HG03095 (cell line): ENCODE results near the gene DPYD.

ENCODE experiments used
- ATAC-seq: cut with Tn5 transposase; IDR thresholded peaks from one replicate; pipeline ENCODE4 v1.9.1; 2021; ENCODE audit warnings: moderate library complexity; ENCODE audit not compliant: unreplicated experiment

The DPYD gene

DNA sequence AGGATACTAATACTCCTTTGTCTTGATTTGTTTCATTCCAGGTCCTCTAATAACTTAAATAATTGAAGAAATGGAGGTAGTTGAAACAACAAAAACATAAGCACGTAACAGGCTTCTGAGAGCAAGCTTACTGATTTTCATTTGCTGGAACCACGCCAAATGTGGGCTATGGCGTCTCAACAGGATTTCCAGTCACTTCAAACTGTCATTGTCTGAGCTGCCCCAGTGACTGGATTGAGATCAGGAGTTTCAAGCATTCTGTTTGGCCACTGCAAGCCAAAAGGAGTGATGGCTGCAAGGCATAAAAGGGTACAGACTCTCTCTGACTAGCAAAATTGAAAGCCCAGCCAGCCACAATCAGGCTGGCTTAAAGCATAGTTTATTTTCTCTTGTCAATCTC lies 289.9 kb downstream of the DPYD start:
- no peak for ATAC-seq

DNA sequence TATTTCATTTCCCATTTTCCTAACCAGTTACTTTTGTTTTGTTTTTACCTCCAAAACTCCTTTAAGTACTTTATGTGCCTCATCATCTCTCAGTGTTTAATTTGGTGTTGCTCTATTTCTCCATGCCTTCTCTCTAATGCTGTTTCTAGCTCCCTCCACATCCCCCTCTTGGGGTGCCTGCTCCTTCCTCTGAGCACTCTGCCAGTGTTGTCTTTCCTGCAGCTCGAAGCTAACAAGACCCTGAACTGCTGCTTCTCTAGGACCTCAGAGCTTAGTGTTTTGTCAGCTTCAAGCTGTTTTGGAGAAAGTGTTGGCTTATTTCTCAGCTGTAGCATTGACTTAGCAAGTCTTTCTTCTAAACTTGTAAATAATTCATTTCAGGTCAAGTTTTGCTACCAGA lies 290.6 kb downstream of the DPYD start:
- ATAC-seq, result no peak

DNA sequence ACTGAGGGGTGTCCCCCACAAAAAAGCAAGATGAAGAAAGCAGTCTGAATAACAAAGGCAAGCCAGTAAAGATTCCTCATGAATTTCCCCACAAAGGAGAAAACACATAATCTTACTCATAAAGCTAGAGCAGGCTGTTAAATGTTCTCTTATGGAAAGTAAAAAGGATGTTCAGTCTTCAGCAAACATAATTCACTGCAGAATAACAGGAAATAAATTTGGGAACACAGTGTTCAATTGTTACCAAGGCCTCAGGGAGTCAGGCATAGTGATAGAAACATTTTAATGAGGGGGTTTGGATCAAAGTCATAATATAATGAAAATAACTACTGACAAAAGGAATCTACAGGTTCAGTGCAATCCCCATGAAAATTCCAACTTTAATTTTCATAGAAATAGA lies 297.6 kb downstream of the DPYD start:
- no peak for ATAC-seq

GRCh38 chr1:97621955-97622354 lies 298.9 kb downstream of the DPYD start:
- no peak for ATAC-seq

- ATAC-seq, result no peak
Observed at GRCh38 chr1:97619706-97620105, 301.1 kb downstream of the DPYD start.

GRCh38 chr1:97610748-97611147 lies 310.1 kb downstream of the DPYD start:
- ATAC-seq, result no peak

DNA sequence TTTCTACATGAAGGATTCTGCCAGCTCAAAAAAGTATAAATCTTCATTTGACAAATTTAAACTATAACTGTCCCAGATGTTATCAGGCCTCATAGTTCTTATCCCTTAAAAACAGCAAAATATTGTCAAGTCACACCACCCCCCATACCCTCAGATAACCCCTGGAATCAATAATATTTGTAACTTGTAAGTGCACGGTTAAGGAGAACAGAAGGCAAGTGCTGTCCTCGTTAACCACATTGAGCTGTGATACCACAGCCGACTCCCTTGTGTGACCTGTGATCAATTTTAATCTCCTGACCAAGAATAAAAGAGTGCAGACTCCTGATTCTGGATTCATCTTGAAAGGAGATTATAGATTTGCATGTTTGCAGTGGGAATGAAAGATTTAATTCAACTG lies 310.7 kb downstream of the DPYD start:
- ATAC-seq, result no peak

- no peak for ATAC-seq
Observed at GRCh38 chr1:97608272-97608671, 312.6 kb downstream of the DPYD start.

DNA sequence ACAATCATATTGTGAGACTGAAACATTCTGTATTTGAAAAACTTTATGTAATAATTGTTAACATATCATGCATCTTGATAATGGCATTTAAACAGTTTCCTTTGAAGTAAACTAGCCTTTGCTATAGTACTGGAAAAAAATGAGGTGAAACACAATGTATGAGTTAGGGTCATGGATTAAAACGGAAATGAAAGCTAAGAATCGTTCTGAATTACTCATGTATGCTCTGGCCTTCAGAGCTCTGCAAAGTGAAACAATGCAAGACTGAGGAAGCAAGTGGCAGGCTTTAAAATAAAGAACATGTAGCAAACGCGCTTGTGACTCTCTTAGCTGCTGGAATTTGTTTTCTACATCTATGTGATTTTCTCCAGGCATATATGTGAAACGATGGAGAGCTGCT lies 317.1 kb downstream of the DPYD start:
- no peak for ATAC-seq

GRCh38 chr1:97603218-97603617 lies 317.6 kb downstream of the DPYD start:
- ATAC-seq, result no peak

DNA sequence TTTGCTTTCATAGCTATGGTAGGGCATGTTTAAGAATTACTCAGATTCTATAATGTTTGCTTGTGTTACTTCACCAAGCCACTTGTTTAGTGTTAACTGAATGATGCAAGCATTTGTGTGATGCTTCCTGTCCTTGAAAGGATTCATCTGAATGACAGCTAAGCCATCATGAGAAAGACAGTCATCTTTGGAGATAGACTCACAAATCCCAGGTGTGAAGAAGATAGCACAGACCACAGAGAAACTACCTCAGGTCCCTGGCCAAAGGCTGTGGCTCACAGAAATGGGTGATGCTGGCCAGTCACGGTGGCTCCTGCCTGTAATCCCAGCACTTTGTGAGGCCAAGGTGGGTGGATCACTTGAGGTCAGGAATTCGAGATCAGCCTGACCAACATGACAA lies 321.4 kb downstream of the DPYD start:
- no peak for ATAC-seq

DNA sequence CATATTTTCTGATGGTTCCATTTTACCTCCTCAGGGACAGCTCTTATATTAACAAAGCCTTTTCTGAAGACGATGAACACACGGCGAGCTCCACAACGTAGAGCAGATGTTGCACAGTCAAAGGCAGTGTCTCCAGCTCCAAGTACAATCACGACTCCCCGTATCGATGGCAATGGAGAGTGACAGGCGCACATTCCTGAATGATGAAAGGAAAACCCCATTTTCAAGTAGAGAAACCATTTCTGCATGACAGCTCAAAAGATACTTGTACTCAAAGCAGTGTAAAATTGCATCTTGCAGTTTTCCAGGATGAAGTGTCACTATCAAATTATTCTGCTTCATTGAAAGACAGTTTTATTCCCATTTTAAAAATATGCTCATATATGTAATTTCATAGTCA lies 327.6 kb downstream of the DPYD start:
- ATAC-seq, result no peak

DNA sequence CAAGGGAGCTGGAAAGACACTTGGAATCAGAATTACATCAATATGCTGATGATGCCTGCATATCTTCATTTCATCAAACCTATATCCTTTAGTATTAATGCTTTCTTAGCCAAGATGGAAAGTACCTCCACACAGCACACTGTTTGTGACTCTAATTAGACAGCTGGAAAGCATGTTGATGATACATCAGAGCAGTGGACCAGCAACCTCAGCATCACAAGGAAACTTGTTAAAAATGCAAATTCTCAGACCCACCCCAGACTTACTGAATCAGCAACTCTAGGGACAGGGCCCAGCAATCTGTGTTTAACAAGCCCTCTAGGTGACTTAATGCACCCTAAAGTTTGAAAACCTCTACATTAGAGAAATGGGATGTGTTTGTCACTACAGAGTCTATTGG lies 332.1 kb downstream of the DPYD start:
- no peak for ATAC-seq

DNA sequence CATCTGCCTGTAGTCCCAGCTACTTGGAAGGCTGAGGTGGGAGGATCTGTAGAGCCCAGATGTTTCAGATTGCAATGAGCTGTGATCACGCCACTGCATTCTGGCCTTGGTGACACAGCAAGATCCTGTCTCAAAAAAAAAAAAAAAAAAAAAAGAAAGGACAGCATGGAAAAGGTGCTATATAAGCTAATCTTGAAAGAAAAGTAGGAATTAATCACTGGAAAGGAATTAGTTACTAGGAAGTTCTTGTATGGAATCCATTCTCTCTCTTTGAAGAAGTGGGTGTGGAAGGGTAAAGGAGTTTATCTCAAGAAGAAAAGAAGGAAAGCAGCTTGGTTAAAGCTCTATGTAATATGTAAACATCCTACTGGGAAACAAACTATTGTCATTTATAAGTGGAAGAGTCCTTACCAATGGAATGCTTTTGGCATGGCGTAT lies 339.2 kb downstream of the DPYD start:
- ATAC-seq, result no peak

GRCh38 chr1:97577613-97578012 lies 343.2 kb downstream of the DPYD start:
- ATAC-seq, result no peak

GRCh38 chr1:97573553-97573952 lies 347.3 kb downstream of the DPYD start:
- no peak for ATAC-seq

DNA sequence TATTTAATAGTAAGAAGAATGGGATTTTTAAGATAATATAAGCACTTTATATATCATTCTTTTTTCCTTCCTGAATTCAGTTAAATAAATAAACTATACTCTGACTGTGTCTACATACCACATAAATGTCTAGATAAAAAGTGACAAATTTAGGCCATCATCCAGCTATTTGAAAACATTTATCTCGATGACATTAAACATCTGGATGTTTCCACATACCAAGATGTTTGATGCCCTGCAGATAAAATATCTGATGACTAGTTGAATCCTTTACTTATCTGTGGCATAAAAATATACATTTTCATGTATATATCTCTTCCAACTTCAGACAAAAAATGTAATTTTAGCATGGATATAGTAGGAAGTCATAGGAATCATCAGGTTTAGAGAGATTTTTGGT lies 348.3 kb downstream of the DPYD start:
- ATAC-seq, result no peak

- no peak for ATAC-seq
Observed at GRCh38 chr1:97571760-97572159, 349.1 kb downstream of the DPYD start.

- no peak for ATAC-seq
Observed at GRCh38 chr1:97570691-97571090, 350.1 kb downstream of the DPYD start.

DNA sequence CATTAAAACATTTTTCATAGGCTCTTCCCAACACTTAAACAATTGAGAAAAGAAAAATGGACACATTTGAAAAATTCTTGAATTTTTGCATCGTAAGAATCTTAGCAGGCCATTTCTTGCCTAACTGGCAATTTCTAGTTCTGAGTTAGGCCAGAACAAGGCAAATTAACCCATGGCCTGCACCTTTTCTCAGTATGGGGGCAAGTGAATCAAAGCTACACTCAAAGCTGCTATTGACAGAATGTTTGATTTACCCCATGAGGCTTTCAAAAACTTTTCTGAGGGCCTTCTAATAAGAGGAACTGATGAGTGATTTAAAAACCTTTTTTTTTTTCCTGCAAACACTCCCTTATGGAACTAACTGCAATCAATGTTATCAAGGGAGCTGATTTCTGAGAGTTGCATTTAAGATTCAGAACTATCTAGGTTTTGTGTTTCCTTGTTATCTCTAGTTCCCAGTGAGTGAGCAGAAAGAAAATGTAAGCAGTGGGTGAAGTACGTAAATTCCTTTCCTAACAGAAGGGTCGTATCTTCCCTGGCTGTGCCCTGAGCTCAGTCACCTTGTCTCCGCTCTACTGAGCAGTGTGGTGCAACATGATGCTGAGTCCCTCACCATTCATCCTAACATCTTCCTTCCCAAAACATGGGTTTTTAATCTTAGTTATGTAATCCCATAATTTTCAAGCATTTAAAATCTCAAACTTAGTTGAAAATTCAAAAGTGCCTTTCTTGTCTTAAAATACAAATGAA lies 353.7 kb downstream of the DPYD start:
- ATAC-seq, result no peak

GRCh38 chr1:97565886-97566285 lies 354.9 kb downstream of the DPYD start:
- ATAC-seq, result no peak

DNA sequence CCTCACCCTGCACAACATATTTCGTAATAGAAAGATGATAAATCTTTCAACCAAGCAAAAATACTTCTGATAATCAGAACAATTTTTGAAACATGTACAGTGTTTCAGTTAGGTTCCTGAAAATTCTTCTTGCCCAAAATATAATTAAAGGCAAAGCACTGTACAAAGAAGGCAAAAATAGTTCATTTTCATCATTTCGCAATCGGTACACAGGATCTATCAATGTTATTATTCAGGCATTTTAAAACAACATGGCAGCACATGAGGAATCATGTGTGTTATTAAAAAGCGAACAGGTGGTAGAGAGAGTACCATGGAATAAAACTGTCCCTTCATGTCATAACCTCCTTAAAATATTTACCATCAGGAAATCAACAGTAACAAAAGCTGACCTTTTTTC lies 356.9 kb downstream of the DPYD start:
- no peak for ATAC-seq

- no peak for ATAC-seq
Observed at GRCh38 chr1:97562081-97562480, 358.8 kb downstream of the DPYD start.
